Measurements from ENCODE around the gene TGM1.

- TF ChIP-seq CTCF (IDR thresholded peaks at IDR 0.05) (no peak), EZH2 (IDR thresholded peaks at IDR 0.05) (no peak), EZH2phosphoT487 (IDR thresholded peaks at IDR 0.05) (no peak)
These were observed 4.3 kb downstream of the TGM1 start for GRCh38 chr14:24258548-24259265.

Data from neural progenitor cell (in vitro differentiated cells).